HepG2 (cell line): ENCODE measurements around the gene TM2D3. TPM values are rescaled to one million over a fixed set of nuclear protein-coding genes. Genes with fewer than 3 reads are reported as not detected.
A peak's percentile ranks its signal among the peaks of the same experiment; 100 is the strongest.

Experiments
- AKAP8 ChIP-seq: sonication (generic); formaldehyde crosslinking; IDR thresholded peaks from 2 replicates; pipeline ENCODE4 v1.5.1; 2020; ENCODE audit warnings: mild to moderate bottlenecking, missing genetic modification reagents
- FOXC1 ChIP-seq: sonication (generic); formaldehyde crosslinking; IDR thresholded peaks from 2 replicates; pipeline ENCODE4 v1.8.0; 2022; ENCODE audit warnings: mild to moderate bottlenecking, missing genetic modification reagents, borderline replicate concordance
- FOXM1 ChIP-seq: sonication (generic); formaldehyde crosslinking; IDR thresholded peaks from 2 replicates; pipeline ENCODE4 v1.5.0; 2020; ENCODE audit warnings: missing genetic modification reagents
- SIX4 ChIP-seq: sonication (generic); formaldehyde crosslinking; IDR thresholded peaks from 2 replicates; pipeline ENCODE4 v1.4.0; 2020; ENCODE audit warnings: missing genetic modification reagents
- SMAD9 ChIP-seq: sonication (generic); formaldehyde crosslinking; IDR thresholded peaks from 2 replicates; pipeline ENCODE4 v1.5.1; 2020; ENCODE audit warnings: mild to moderate bottlenecking, missing genetic modification reagents
- SNAPC2 ChIP-seq: sonication (generic); formaldehyde crosslinking; IDR thresholded peaks from 2 replicates; pipeline ENCODE4 v1.8.1; 2022; ENCODE audit warnings: mild to moderate bottlenecking, missing genetic modification reagents
- ZFAT ChIP-seq: sonication (generic); formaldehyde crosslinking; conservative IDR thresholded peaks from 2 replicates; pipeline ENCODE4 v1.8.1; 2023; ENCODE audit warnings: missing genetic modification reagents, inconsistent platforms
- ZNF20 ChIP-seq: sonication (generic); formaldehyde crosslinking; IDR thresholded peaks from 2 replicates; pipeline ENCODE4 v1.4.0; 2020; ENCODE audit warnings: mild to moderate bottlenecking, moderate library complexity, missing genetic modification reagents
- ZNF33B ChIP-seq: sonication (generic); formaldehyde crosslinking; IDR thresholded peaks from 2 replicates; pipeline ENCODE4 v1.5.1; 2020; ENCODE audit warnings: mild to moderate bottlenecking, missing genetic modification reagents
- ZNF569 ChIP-seq: sonication (generic); formaldehyde crosslinking; IDR thresholded peaks from 2 replicates; pipeline ENCODE4 v1.5.0; 2020; ENCODE audit warnings: mild to moderate bottlenecking, missing genetic modification reagents, moderate library complexity, borderline replicate concordance
- polyA plus RNA-seq, 8 experiments: library from polyadenylated mRNA; depleted of rRNA in 3 of 8; stranded (reverse) in 7 of 8; unstranded in 1 of 8; fragments of >200 nt; fragmentation: Illumina TruSeq in 4 of 8; extraction: Trizol in 4 of 8; gene quantifications; 2 replicates each; pipeline versions ENCODE4 v1.2.1 to v1.2.3, GENCODE V29; 2011 to 2016; ENCODE audit warnings: low read depth in 4 of 8, missing spikeins in 1 of 8, mixed read lengths in 1 of 8; ENCODE audit not compliant: insufficient read depth in 1 of 8
- total RNA-seq, 5 experiments: library from RNA; depleted of rRNA; stranded (reverse); fragments of >200 nt; fragmentation: Illumina TruSeq; extraction: Trizol; gene quantifications; 2 replicates each; pipeline ENCODE4 v1.2.3, GENCODE V29; 2016; ENCODE audit warnings: low read depth in 1 of 5
- TF ChIP-seq, protein P1 (sequence below): sonication (generic); formaldehyde crosslinking; IDR thresholded peaks from 2 replicates; pipeline ENCODE4 v1.5.0; 2020; ENCODE audit warnings: mild to moderate bottlenecking, missing genetic modification reagents
- TF ChIP-seq, protein P2 (sequence below): sonication (generic); formaldehyde crosslinking; IDR thresholded peaks from 2 replicates; pipeline ENCODE4 v1.4.0; 2020; ENCODE audit warnings: mild to moderate bottlenecking, missing genetic modification reagents
- TF ChIP-seq, protein P3 (sequence below): IDR thresholded peaks from 2 replicates; pipeline ENCODE4 v1.6.1; 2016; ENCODE audit warnings: missing compliant biosample characterization, missing genetic modification reagents, borderline replicate concordance
- TF ChIP-seq, protein P4 (sequence below): sonication (generic); formaldehyde crosslinking; IDR thresholded peaks from 2 replicates; pipeline ENCODE4 v1.5.0; 2020; ENCODE audit warnings: missing genetic modification reagents
- TF ChIP-seq, protein P5 (sequence below): sonication (generic); formaldehyde crosslinking; IDR thresholded peaks from 2 replicates; pipeline ENCODE4 v1.4.0; 2020; ENCODE audit warnings: missing genetic modification reagents, borderline replicate concordance

The TM2D3 gene
- total and polyA plus RNA-seq, 2 of the 13 experiments (the other 11 are each of a cell fraction or from before 2014, with no cell fraction given), result 31.1 to 72.7 TPM

DNA sequence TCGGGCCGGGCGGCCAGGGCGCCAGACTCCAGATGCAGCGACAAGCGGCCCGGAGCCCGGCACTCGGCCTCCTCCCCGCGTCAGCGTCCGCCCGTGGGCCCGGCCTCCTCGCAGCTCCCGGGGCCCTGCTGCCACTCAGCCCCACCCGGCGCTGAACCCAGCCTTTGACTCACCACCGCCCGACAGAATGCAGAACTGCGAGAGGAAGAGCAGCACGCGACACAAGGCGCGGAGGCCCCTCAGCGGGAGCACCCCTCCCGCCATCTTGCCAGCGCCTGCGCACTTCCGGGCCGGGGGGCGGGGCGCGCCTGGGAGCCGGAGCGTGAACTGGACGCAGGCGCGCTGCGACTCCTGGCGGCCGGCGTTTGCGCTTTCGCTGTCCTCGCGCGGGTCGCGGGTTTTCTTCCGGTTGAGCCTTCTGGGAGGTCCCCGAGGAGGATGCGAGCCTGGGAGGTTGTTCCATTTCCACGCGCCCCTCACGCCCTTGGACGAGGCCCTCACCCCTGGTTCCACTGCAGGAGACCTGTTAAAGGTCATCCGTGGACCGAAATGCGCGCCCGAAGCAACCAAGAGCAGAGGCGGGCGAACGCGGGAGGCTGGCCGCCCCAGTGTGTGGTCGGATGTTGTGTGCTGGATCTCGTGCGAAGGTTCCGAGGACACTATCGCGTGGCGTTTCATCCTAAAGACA, at the start of gene TM2D3 (continued):
- TF ChIP-seq, protein P1, sequence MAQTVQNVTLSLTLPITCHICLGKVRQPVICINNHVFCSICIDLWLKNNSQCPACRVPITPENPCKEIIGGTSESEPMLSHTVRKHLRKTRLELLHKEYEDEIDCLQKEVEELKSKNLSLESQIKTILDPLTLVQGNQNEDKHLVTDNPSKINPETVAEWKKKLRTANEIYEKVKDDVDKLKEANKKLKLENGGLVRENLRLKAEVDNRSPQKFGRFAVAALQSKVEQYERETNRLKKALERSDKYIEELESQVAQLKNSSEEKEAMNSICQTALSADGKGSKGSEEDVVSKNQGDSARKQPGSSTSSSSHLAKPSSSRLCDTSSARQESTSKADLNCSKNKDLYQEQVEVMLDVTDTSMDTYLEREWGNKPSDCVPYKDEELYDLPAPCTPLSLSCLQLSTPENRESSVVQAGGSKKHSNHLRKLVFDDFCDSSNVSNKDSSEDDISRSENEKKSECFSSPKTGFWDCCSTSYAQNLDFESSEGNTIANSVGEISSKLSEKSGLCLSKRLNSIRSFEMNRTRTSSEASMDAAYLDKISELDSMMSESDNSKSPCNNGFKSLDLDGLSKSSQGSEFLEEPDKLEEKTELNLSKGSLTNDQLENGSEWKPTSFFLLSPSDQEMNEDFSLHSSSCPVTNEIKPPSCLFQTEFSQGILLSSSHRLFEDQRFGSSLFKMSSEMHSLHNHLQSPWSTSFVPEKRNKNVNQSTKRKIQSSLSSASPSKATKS (CRISPR knock-in tag), result no peak
- TF ChIP-seq ZNF33B (CRISPR knock-in tag), result no peak; the same call in 1 of the 2 replicates
- TF ChIP-seq FOXC1 (CRISPR knock-in tag), result peak; percentile 89; the same call in 1 of the 2 replicates
- TF ChIP-seq, protein P2, sequence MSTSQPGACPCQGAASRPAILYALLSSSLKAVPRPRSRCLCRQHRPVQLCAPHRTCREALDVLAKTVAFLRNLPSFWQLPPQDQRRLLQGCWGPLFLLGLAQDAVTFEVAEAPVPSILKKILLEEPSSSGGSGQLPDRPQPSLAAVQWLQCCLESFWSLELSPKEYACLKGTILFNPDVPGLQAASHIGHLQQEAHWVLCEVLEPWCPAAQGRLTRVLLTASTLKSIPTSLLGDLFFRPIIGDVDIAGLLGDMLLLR (CRISPR knock-in tag), result peak; percentile 84
- TF ChIP-seq, protein P3, sequence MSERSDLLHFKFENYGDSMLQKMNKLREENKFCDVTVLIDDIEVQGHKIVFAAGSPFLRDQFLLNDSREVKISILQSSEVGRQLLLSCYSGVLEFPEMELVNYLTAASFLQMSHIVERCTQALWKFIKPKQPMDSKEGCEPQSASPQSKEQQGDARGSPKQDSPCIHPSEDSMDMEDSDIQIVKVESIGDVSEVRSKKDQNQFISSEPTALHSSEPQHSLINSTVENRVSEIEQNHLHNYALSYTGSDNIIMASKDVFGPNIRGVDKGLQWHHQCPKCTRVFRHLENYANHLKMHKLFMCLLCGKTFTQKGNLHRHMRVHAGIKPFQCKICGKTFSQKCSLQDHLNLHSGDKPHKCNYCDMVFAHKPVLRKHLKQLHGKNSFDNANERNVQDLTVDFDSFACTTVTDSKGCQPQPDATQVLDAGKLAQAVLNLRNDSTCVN (CRISPR knock-in tag), result 0 out of 2 replicates have a peak, but pooled peaks have one; percentile 29
- TF ChIP-seq AKAP8 (CRISPR knock-in tag), result peak; percentile 58; the same call in 1 of the 2 replicates
- TF ChIP-seq ZNF569 (CRISPR knock-in tag), result no peak
- 0 out of 2 replicates have a peak, but pooled peaks have one; percentile 55 for TF ChIP-seq SMAD9 (CRISPR knock-in tag)
- TF ChIP-seq ZNF20 (CRISPR knock-in tag), result 0 out of 2 replicates have a peak, but pooled peaks have one; percentile 59
- no peak for TF ChIP-seq SIX4 (CRISPR knock-in tag)
- TF ChIP-seq SNAPC2 (CRISPR knock-in tag), result 0 out of 2 replicates have a peak, but pooled peaks have one; percentile 54
- TF ChIP-seq FOXM1 (CRISPR knock-in tag), result no peak
- TF ChIP-seq, protein P4, sequence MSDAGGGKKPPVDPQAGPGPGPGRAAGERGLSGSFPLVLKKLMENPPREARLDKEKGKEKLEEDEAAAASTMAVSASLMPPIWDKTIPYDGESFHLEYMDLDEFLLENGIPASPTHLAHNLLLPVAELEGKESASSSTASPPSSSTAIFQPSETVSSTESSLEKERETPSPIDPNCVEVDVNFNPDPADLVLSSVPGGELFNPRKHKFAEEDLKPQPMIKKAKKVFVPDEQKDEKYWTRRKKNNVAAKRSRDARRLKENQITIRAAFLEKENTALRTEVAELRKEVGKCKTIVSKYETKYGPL (CRISPR knock-in tag), result no peak; the same call in 1 of the 2 replicates
- TF ChIP-seq, protein P5, sequence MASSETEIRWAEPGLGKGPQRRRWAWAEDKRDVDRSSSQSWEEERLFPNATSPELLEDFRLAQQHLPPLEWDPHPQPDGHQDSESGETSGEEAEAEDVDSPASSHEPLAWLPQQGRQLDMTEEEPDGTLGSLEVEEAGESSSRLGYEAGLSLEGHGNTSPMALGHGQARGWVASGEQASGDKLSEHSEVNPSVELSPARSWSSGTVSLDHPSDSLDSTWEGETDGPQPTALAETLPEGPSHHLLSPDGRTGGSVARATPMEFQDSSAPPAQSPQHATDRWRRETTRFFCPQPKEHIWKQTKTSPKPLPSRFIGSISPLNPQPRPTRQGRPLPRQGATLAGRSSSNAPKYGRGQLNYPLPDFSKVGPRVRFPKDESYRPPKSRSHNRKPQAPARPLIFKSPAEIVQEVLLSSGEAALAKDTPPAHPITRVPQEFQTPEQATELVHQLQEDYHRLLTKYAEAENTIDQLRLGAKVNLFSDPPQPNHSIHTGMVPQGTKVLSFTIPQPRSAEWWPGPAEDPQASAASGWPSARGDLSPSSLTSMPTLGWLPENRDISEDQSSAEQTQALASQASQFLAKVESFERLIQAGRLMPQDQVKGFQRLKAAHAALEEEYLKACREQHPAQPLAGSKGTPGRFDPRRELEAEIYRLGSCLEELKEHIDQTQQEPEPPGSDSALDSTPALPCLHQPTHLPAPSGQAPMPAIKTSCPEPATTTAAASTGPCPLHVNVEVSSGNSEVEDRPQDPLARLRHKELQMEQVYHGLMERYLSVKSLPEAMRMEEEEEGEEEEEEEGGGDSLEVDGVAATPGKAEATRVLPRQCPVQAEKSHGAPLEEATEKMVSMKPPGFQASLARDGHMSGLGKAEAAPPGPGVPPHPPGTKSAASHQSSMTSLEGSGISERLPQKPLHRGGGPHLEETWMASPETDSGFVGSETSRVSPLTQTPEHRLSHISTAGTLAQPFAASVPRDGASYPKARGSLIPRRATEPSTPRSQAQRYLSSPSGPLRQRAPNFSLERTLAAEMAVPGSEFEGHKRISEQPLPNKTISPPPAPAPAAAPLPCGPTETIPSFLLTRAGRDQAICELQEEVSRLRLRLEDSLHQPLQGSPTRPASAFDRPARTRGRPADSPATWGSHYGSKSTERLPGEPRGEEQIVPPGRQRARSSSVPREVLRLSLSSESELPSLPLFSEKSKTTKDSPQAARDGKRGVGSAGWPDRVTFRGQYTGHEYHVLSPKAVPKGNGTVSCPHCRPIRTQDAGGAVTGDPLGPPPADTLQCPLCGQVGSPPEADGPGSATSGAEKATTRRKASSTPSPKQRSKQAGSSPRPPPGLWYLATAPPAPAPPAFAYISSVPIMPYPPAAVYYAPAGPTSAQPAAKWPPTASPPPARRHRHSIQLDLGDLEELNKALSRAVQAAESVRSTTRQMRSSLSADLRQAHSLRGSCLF (CRISPR knock-in tag), result 0 out of 2 replicates have a peak, but pooled peaks have one; percentile 8
- TF ChIP-seq ZFAT (CRISPR knock-in tag), result peak; percentile 84
